ENCODE measurements around the gene INPP5A.

Gene INPP5A

GRCh38 chr10:132632851-132633684, 95.5 kb downstream of the INPP5A start:
- DNase-seq: no peak

- no peak for DNase-seq
These were observed 96.8 kb downstream of the INPP5A start for GRCh38 chr10:132634241-132634946.

- no peak for DNase-seq
These were observed 97.3 kb downstream of the INPP5A start for GRCh38 chr10:132634947-132635271.

- DNase-seq: peak; percentile 14
These were observed 98.8 kb downstream of the INPP5A start for GRCh38 chr10:132636358-132636757.

GRCh38 chr10:132637477-132638129, 100.0 kb downstream of the INPP5A start:
- DNase-seq: peak; percentile 71

- no peak for DNase-seq
These were observed 100.5 kb downstream of the INPP5A start for GRCh38 chr10:132638130-132638515.

- no peak for DNase-seq
These were observed 101.9 kb downstream of the INPP5A start for GRCh38 chr10:132639470-132639869.

GRCh38 chr10:132640326-132641125, 102.9 kb downstream of the INPP5A start:
- DNase-seq: peak; percentile 35

GRCh38 chr10:132641401-132641800, 103.8 kb downstream of the INPP5A start:
- peak; percentile 45 for DNase-seq

GRCh38 chr10:132641966-132642731, 104.6 kb downstream of the INPP5A start:
- peak; percentile 49 for DNase-seq

GRCh38 chr10:132642732-132643008, 105.1 kb downstream of the INPP5A start:
- no peak for DNase-seq

GRCh38 chr10:132643709-132644526, 106.3 kb downstream of the INPP5A start:
- peak; percentile 57 for DNase-seq

- DNase-seq: peak; percentile 47
These were observed 107.1 kb downstream of the INPP5A start for GRCh38 chr10:132644527-132645246.

GRCh38 chr10:132645247-132645530, 107.6 kb downstream of the INPP5A start:
- DNase-seq: peak; percentile 30

GRCh38 chr10:132645630-132646442, 108.2 kb downstream of the INPP5A start:
- DNase-seq: peak; percentile 38

- DNase-seq: no peak
These were observed 109.0 kb downstream of the INPP5A start for GRCh38 chr10:132646443-132647097.

GRCh38 chr10:132647424-132647823, 109.8 kb downstream of the INPP5A start:
- no peak for DNase-seq

- DNase-seq: no peak
These were observed 110.7 kb downstream of the INPP5A start for GRCh38 chr10:132648072-132648850.

Data from islet precursor cell (in vitro differentiated cells).